ENCODE measurements around the gene KCNIP2. TPM values are rescaled to one million over a fixed set of nuclear protein-coding genes. Genes with fewer than 3 reads are reported as not detected.

KCNIP2 gene
- total and polyA plus RNA-seq, 9 donors, result 1.8 to 8.9 (median 5.9) TPM

GRCh38 chr10:101831169-101831811 is 12.3 kb downstream of the KCNIP2 start:
- intact Hi-C loops (cut with DNase I), result no loop called here
- H3K9me3 ChIP-seq, result no peaks in the 10 kb centered on the region
- H3K4me1 ChIP-seq (ENCODE audit: insufficient read depth), result peaks cover 16% of the 10 kb centered on the region
- no peak for DNase-seq
- 47 to 49% (median 48%) methylated on average over 9 of the region's 9 CpGs for WGBS, 3 donors
- H3K27ac ChIP-seq, result peak overlapping the region; percentile 68 to 90
- no peaks in the 10 kb centered on the region for H3K27me3 ChIP-seq
- peak overlapping the region; percentile 41 for H3K4me3 ChIP-seq
- no peaks in the 10 kb centered on the region for H3K36me3 ChIP-seq
- TF ChIP-seq POLR2A (IDR thresholded peaks at IDR 0.05) (no peak), EP300 (IDR thresholded peaks at IDR 0.05) (no peak), CTCF (IDR thresholded peaks at IDR 0.05) (no peak)

GRCh38 chr10:101830322-101831168 is 13.1 kb downstream of the KCNIP2 start:
- peak overlapping the region; percentile 68 to 90 for H3K27ac ChIP-seq
- H3K4me3 ChIP-seq, result peak overlapping the region; percentile 41
- TF ChIP-seq POLR2A (IDR thresholded peaks at IDR 0.05), result no peak
- no peak for TF ChIP-seq CTCF (IDR thresholded peaks at IDR 0.05)
- no peak for TF ChIP-seq EP300 (IDR thresholded peaks at IDR 0.05)
- 0 to 1% (median 1%) methylated on average over 37 to 56 of the region's 56 CpGs for WGBS, 3 donors
- no peaks in the 10 kb centered on the region for H3K36me3 ChIP-seq
- no peaks in the 10 kb centered on the region for H3K27me3 ChIP-seq
- no peaks in the 10 kb centered on the region for H3K9me3 ChIP-seq
- H3K4me1 ChIP-seq (ENCODE audit: insufficient read depth), result peaks cover 16% of the 10 kb centered on the region
- intact Hi-C loops (cut with DNase I), result no loop called here
- peak; percentile 90 to 96 (median 92) for DNase-seq

GRCh38 chr10:101829561-101830315 is 13.9 kb downstream of the KCNIP2 start:
- H3K27me3 ChIP-seq, result no peaks in the 10 kb centered on the region
- H3K4me3 ChIP-seq, result peak overlapping the region; percentile 41
- peak overlapping the region; percentile 68 to 90 for H3K27ac ChIP-seq
- no peaks in the 10 kb centered on the region for H3K36me3 ChIP-seq
- no peaks in the 10 kb centered on the region for H3K9me3 ChIP-seq
- 3 to 15% (median 8%) methylated on average over 20 to 31 of the region's 31 CpGs for WGBS, 3 donors
- peaks cover 16% of the 10 kb centered on the region for H3K4me1 ChIP-seq (ENCODE audit: insufficient read depth)
- TF ChIP-seq CTCF (IDR thresholded peaks at IDR 0.05), result no peak
- TF ChIP-seq POLR2A (IDR thresholded peaks at IDR 0.05), result no peak
- no peak for TF ChIP-seq EP300 (IDR thresholded peaks at IDR 0.05)
- intact Hi-C loops (cut with DNase I), result no loop called here
- peak; percentile 74 to 86 (median 77) for DNase-seq

All from ovary (tissue), 9 donors.